Smooth muscle cell (in vitro differentiated cells): ENCODE measurements around the gene GLP1R. TPM values are rescaled to one million over a fixed set of nuclear protein-coding genes. Genes with fewer than 3 reads are reported as not detected.

Source experiments
- DNase-seq: peaks from one replicate; lab custom pipeline; 2025; ENCODE audit not compliant: unreplicated experiment; lab: John Stamatoyannopoulos, UW
- H2AFZ ChIP-seq: fragments of 200-600 bp; sonication (generic); 2 replicates; pipeline ENCODE4 v1.6.0; 2016; ENCODE audit warnings: antibody characterized with exemption, low read depth, mild to moderate bottlenecking
- H3F3A ChIP-seq: fragments of 200-600 bp; sonication (generic); 2 replicates; pipeline ENCODE4 v1.6.0; 2017; ENCODE audit warnings: antibody characterized with exemption, low read depth
- H3K27ac ChIP-seq: fragments of 200-600 bp; sonication (generic); 2 replicates; pipeline ENCODE4 v1.5.1; 2016; ENCODE audit warnings: low read depth, mild to moderate bottlenecking
- H3K27me3 ChIP-seq: fragments of 200-600 bp; sonication (generic); 2 replicates; pipeline ENCODE4 v1.6.1; 2016; ENCODE audit warnings: low read depth, mild to moderate bottlenecking
- H3K36me3 ChIP-seq: fragments of 200-600 bp; sonication (generic); 2 replicates; pipeline ENCODE4 v1.5.1; 2016; ENCODE audit warnings: low read depth
- H3K4me1 ChIP-seq: fragments of 200-600 bp; sonication (generic); 2 replicates; pipeline ENCODE4 v1.5.1; 2016; ENCODE audit warnings: low read depth
- H3K4me2 ChIP-seq: fragments of 200-600 bp; sonication (generic); 2 replicates; pipeline ENCODE4 v1.6.0; 2016; ENCODE audit warnings: mild to moderate bottlenecking
- H3K4me3 ChIP-seq: fragments of 200-600 bp; sonication (generic); 2 replicates; pipeline ENCODE4 v1.5.1; 2016; ENCODE audit warnings: mild to moderate bottlenecking
- H3K79me2 ChIP-seq: fragments of 200-600 bp; sonication (generic); 2 replicates; pipeline ENCODE4 v1.6.0; 2016; ENCODE audit warnings: low read depth, mild to moderate bottlenecking
- H3K9ac ChIP-seq: fragments of 200-600 bp; sonication (generic); 2 replicates; pipeline ENCODE4 v1.6.0; 2016; ENCODE audit warnings: low read depth
- H3K9me3 ChIP-seq: fragments of 200-600 bp; sonication (generic); replicated peaks from 2 replicates; pipeline ENCODE4 v1.5.1; 2016; ENCODE audit warnings: low read depth
- H4K20me1 ChIP-seq: fragments of 200-600 bp; sonication (generic); 2 replicates; pipeline ENCODE4 v1.6.0; 2016; ENCODE audit warnings: low read depth
- WGBS: methylation state at CpG from one replicate; pipeline ENCODE4 v1.1.7; 2016; ENCODE audit warnings: low lambda C conversion rate; 5-methylcytosine and 5-hydroxymethylcytosine counted together
- polyA plus RNA-seq: library from polyadenylated mRNA; unstranded; fragments of >200 nt; fragmentation: Nextera tagmentation; extraction: Ambion mirVana; gene quantifications from 2 replicates; pipeline ENCODE4 v1.2.1, GENCODE V29; 2016
- total RNA-seq: library from RNA; depleted of rRNA; stranded (reverse); fragments of >200 nt; gene quantifications from 2 replicates; pipeline ENCODE4 v1.2.3, GENCODE V29; 2014
- TF ChIP-seq, protein P1 (sequence below): fragments of 200-600 bp; sonication (generic); IDR thresholded peaks from 2 replicates; pipeline ENCODE4 v1.5.1; 2017; ENCODE audit warnings: borderline replicate concordance, mild to moderate bottlenecking, antibody characterized with exemption; ENCODE audit not compliant: insufficient read depth, poor library complexity, severe bottlenecking

Gene GLP1R
- total RNA-seq (not detected in 2 replicates), polyA plus RNA-seq (not detected in 2 replicates)

DNA sequence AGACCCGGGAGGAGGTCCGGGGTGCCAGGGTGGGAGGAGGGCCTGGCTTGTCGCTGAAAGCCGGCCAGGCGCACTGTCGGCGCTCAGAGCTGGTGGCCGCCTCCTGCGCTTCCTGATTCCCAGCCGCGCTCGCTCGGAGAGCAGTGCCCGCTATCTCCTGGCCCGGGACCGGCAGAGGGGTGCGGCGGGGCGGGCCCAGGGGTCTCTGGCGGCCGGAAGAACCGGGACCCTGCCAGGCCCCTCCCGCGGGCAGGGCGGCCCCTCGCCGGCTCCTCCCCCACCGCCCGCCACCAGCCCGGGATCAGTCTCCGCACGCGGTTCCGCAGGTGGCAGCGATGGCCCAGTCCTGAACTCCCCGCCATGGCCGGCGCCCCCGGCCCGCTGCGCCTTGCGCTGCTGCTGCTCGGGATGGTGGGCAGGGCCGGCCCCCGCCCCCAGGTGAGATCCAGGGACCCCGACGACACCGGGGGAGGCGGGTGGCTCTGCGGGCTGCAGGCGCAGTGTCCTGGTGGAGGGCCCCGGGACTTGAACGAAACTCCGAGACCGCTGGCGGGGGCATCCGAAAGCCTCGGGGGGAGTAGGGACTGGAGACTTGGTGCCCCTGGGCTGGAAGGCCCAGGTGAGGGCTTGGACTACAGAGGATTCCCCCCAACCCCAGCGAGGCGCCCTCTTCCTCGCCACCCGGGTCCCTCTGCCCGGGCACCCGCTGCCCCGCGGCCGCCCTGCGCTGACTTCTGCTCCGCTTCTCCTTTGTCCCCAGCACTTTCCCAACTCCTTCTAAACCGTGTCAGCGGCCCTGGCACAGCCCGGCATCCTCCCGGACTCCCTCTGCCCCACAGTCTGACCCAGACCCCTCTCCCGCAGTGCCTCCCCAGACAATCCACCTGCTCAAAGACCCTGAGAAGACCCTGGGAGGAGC is at the start of gene GLP1R:
Gene GLP1R (plus strand): TSS at position 301 of the 919 bp plus-strand sequence. CDS start 60 bp downstream, at position 361.
- Histone ChIP-seq H3K4me2 (peak within 1 kb of the TSS; percentile 63), H3K36me3 (no peaks in the 10 kb centered on the region), H3K9ac (no peak within 1 kb of the TSS), H3F3A (no peaks in the 10 kb centered on the region), H3K79me2 (no peaks in the 10 kb centered on the region), H3K27me3 (peaks cover 90% of the 10 kb centered on the region), H4K20me1 (no peaks in the 10 kb centered on the region), H3K9me3 (no peaks in the 10 kb centered on the region), H3K4me3 (peak within 1 kb of the TSS; percentile 24), H3K27ac (no peak within 1 kb of the TSS), H3K4me1 (peaks cover 6% of the 10 kb centered on the region), H2AFZ (no peak within 1 kb of the TSS)
- TF ChIP-seq, protein P1, sequence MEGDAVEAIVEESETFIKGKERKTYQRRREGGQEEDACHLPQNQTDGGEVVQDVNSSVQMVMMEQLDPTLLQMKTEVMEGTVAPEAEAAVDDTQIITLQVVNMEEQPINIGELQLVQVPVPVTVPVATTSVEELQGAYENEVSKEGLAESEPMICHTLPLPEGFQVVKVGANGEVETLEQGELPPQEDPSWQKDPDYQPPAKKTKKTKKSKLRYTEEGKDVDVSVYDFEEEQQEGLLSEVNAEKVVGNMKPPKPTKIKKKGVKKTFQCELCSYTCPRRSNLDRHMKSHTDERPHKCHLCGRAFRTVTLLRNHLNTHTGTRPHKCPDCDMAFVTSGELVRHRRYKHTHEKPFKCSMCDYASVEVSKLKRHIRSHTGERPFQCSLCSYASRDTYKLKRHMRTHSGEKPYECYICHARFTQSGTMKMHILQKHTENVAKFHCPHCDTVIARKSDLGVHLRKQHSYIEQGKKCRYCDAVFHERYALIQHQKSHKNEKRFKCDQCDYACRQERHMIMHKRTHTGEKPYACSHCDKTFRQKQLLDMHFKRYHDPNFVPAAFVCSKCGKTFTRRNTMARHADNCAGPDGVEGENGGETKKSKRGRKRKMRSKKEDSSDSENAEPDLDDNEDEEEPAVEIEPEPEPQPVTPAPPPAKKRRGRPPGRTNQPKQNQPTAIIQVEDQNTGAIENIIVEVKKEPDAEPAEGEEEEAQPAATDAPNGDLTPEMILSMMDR, result no peak
- no peak for DNase-seq
- WGBS, result 5% methylated on average over 34 of the region's 74 CpGs

DNA sequence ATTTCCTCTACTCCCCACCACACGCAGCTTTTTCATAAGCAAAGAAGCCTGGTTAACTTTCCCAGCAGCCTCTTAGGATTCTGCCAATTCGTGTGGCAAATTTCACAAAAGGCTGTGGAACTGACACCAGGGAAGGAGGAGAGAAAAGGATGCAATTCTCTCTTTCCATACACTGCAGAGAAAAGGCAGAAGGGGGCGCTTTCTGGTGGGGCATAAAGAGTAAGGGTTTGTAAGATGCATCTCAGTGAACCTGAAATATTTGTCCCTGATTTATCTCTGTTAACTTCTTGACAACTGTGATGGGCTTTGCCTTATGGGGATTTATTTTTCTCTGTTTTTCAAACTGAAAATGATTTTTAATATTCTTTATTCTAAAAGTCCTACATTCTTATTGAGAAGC is 45.5 kb upstream of the GLP1R start:
- Histone ChIP-seq H3K27ac (no peak overlapping the region), H3K4me3 (no peak overlapping the region), H2AFZ (no peak overlapping the region), H3F3A (no peaks in the 10 kb centered on the region), H4K20me1 (no peaks in the 10 kb centered on the region), H3K4me2 (no peak overlapping the region), H3K79me2 (no peaks in the 10 kb centered on the region), H3K27me3 (peaks cover 98% of the 10 kb centered on the region), H3K36me3 (no peaks in the 10 kb centered on the region), H3K4me1 (no peaks in the 10 kb centered on the region), H3K9ac (no peak overlapping the region), H3K9me3 (no peaks in the 10 kb centered on the region)
- TF ChIP-seq, protein P1, result no peak
- no peak for DNase-seq
- WGBS, result 9% methylated on average over 3 of the region's 3 CpGs

DNA sequence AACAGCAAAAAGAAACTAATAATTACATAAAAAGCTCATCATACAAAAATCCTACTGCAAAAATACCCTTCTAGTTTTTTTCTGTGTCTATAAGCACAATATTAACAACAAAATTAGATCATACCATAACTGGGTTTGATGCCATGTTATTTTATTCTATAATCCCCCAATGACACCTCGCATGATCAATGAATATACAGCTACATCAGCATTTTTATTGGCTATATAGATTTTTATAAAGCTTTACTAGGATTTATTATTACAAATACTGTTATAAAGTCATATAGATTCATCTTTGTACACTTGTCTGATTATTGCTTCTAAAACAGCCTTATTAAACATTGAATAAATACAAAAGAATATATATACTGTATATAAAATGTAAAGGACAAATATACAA is 45.1 kb upstream of the GLP1R start:
- WGBS, result 91% methylated on average over 1 of the region's 1 CpG
- H3K79me2 ChIP-seq, result no peaks in the 10 kb centered on the region
- H3K4me1 ChIP-seq, result no peaks in the 10 kb centered on the region
- no peaks in the 10 kb centered on the region for H3K9me3 ChIP-seq
- TF ChIP-seq, protein P1, result no peak
- H3F3A ChIP-seq, result no peaks in the 10 kb centered on the region
- H3K4me2 ChIP-seq, result no peak overlapping the region
- H4K20me1 ChIP-seq, result no peaks in the 10 kb centered on the region
- H3K36me3 ChIP-seq, result no peaks in the 10 kb centered on the region
- H3K4me3 ChIP-seq, result no peak overlapping the region
- no peak overlapping the region for H3K9ac ChIP-seq
- H2AFZ ChIP-seq, result no peak overlapping the region
- H3K27me3 ChIP-seq, result peaks cover 98% of the 10 kb centered on the region
- H3K27ac ChIP-seq, result no peak overlapping the region
- DNase-seq, result no peak

DNA sequence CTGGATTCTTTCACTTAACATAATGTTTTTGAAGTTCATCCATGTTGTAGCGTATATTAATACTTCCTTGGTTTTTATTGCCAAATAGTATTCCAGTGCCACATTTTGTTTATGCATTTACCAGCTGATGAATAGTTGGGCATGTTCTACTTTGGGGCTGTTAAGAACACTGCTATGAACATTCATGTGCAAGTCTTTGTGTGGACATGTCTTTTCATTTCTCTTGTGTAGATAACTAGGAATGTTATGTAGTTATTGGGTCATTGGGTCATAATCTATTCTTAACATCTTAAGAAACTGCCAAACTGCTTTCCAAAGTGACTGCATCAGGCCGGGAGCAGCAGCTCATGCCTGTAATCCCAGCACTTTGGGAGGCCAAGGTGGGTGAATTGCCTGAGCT is 43.8 kb upstream of the GLP1R start:
- H3K79me2 ChIP-seq, result no peaks in the 10 kb centered on the region
- H4K20me1 ChIP-seq, result no peaks in the 10 kb centered on the region
- H3F3A ChIP-seq, result no peaks in the 10 kb centered on the region
- H3K4me2 ChIP-seq, result no peak overlapping the region
- no peak overlapping the region for H3K27ac ChIP-seq
- DNase-seq, result no peak
- WGBS, result 89% methylated on average over 2 of the region's 2 CpGs
- no peak overlapping the region for H3K4me3 ChIP-seq
- H3K9me3 ChIP-seq, result no peaks in the 10 kb centered on the region
- H3K4me1 ChIP-seq, result no peaks in the 10 kb centered on the region
- H3K36me3 ChIP-seq, result no peaks in the 10 kb centered on the region
- TF ChIP-seq, protein P1, result no peak
- no peak overlapping the region for H3K9ac ChIP-seq
- H3K27me3 ChIP-seq, result peaks cover 100% of the 10 kb centered on the region
- H2AFZ ChIP-seq, result no peak overlapping the region
